ENCODE data around the gene DNAI4. TPM values are rescaled to one million over a fixed set of nuclear protein-coding genes. Genes with fewer than 3 reads are reported as not detected.

DNAI4 gene
- total and polyA plus RNA-seq, 2 donors (not counting 1 experiment from before 2014, with no cell fraction given): 0.30 to 2.7 TPM

DNA sequence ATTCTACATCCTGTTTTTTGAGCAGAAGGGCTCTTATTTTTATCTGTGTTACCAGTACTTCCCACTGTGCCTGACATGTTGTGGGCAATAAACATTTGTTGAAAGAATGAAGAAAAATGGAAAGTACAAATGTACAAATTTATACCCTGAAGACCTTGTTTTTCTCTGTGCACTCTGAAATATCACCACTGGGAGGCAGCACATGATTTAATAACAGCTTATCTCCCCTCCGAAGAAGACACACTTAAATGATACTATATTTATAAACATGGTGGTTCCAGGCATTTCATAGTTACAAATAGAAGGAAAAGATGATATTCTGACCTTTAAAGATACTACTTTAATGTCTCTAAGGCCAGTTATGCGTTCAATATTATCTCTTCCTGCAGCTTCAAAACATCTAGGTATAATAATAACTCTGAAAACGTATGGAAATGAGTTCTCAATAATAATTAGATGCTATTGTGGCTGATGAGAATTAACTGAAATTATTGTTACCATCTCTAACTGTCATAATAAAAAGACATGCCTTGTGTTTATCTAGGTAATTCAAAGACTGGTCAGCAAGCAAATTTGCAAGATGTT is 159.6 kb downstream of the DNAI4 start:
- no CpG with 5 or more reads among the region's 3 CpGs for WGBS (ENCODE audit: insufficient coverage)
- no peak for TF ChIP-seq EZH2 (IDR thresholded peaks at IDR 0.05; ENCODE audit: borderline replicate concordance, insufficient read depth, low read depth, low read length, poor library complexity, severe bottlenecking)
- peak; percentile 88 for TF ChIP-seq CTCF (IDR thresholded peaks at IDR 0.05)
- ATAC-seq (ENCODE audit: low read depth) (peak; percentile 41), DNase-seq (peak; percentile 61)
- Histone ChIP-seq H3K4me2 (replicated peaks; ENCODE audit: low read depth, low read length, poor library complexity, severe bottlenecking) (no peak overlapping the region), H3K9me3 (ENCODE audit: control extremely low read depth in 1 of 3, control insufficient read depth in 2 of 3, insufficient read depth in 1 of 3, low read length in 2 of 3) (no peaks in the 10 kb centered on the region), H3K9ac (ENCODE audit: low read length) (no peak overlapping the region), H3K4me3 (ENCODE audit: control extremely low read depth in 1 of 5, extremely low read depth in 1 of 5, insufficient read depth in 1 of 5, low read depth in 2 of 5, low read length in 4 of 5) (no peak overlapping the region), H3K27ac (ENCODE audit: low read length in 2 of 2) (no peak overlapping the region), H3K36me3 (replicated peaks in 1 of 2; ENCODE audit: control extremely low read depth in 1 of 2, control insufficient read depth in 1 of 2, extremely low read depth in 1 of 2, insufficient read depth in 2 of 2, low read length in 1 of 2) (no peaks in the 10 kb centered on the region), H4K20me1 (ENCODE audit: control insufficient read depth, insufficient read depth, low read length, poor library complexity, severe bottlenecking) (no peaks in the 10 kb centered on the region), H3K79me2 (ENCODE audit: control insufficient read depth, insufficient read depth, low read length) (no peaks in the 10 kb centered on the region), H3K4me1 (ENCODE audit: control insufficient read depth in 2 of 2, insufficient read depth in 2 of 2, low read length in 2 of 2) (no peaks in the 10 kb centered on the region), H3K27me3 (replicated peaks in 1 of 4; ENCODE audit: control extremely low read depth in 1 of 4, control insufficient read depth in 3 of 4, insufficient read depth in 4 of 4, low read length in 3 of 4) (no peaks in the 10 kb centered on the region), H2AFZ (ENCODE audit: insufficient read depth, low read depth, low read length, poor library complexity, severe bottlenecking) (no peak overlapping the region)
- Mint-ChIP-seq H3K9me3 (ENCODE audit: insufficient read depth) (no peaks in the 10 kb centered on the region), H3K27ac (no peak overlapping the region), H3K4me1 (no peaks in the 10 kb centered on the region), H3K4me3 (no peak overlapping the region), H3K27me3 (no peaks in the 10 kb centered on the region)
- ChIA-PET POLR2A (no interaction called here), CTCF (interaction anchor here (0.6 to 8.0 kb wide), 16 partner anchors 9 to 736 kb away, joined by 3 to 146 read pairs (median 4); partner anchors contain the start of gene DYNLT5)
- intact Hi-C loops (cut with micrococcal nuclease): loop anchor here (1.0 to 2.0 kb wide), 3 partner anchors 231 to 736 kb away; no protein-coding TSS in a partner anchor

Other genes with a start within 250 kb of the DNAI4 start
- not detected in 2 replicates for gene DYNLT5, start 172.4 kb downstream of the DNAI4 start, total RNA-seq
- not detected in 2 replicates for gene DYNLT5, start 172.4 kb downstream of the DNAI4 start, polyA plus RNA-seq
- gene INSL5, start 123.6 kb downstream of the DNAI4 start, total RNA-seq: not detected in 2 replicates
- not detected in 2 replicates for gene INSL5, start 123.6 kb downstream of the DNAI4 start, polyA plus RNA-seq
- gene MIER1, start 134 bp upstream of the DNAI4 start, total RNA-seq: 55.0 and 56.5 TPM in 2 replicates
- 7.7 and 14.1 TPM in 2 replicates for gene MIER1, start 134 bp upstream of the DNAI4 start, polyA plus RNA-seq
- 16.8 and 17.1 TPM in 2 replicates for gene SLC35D1, start 129.3 kb upstream of the DNAI4 start, total RNA-seq
- 4.0 and 4.9 TPM in 2 replicates for gene SLC35D1, start 129.3 kb upstream of the DNAI4 start, polyA plus RNA-seq
- gene C1orf141, start 210.1 kb upstream of the DNAI4 start, total RNA-seq: not detected in 2 replicates
- gene C1orf141, start 210.1 kb upstream of the DNAI4 start, polyA plus RNA-seq: not detected in 2 replicates
- not detected in 2 replicates for gene IL23R, start 241.6 kb upstream of the DNAI4 start, total RNA-seq
- not detected in 2 replicates for gene IL23R, start 241.6 kb upstream of the DNAI4 start, polyA plus RNA-seq

All from B cell (primary cell).